H4 (cell line): ENCODE measurements around the gene VPS37C. TPM values are rescaled to one million over a fixed set of nuclear protein-coding genes. Genes with fewer than 3 reads are reported as not detected.
"Not testable (repeated sequence)": the region's sequence is repeated elsewhere in the genome, so short reads cannot be mapped to it uniquely, and the experiment has no call there.

ENCODE experiments used
- DNase-seq: peaks from one replicate; pipeline ENCODE4 v3.0.0-alpha.2; 2015; ENCODE audit warnings: low spot score
- total RNA-seq: library from RNA; depleted of rRNA; stranded (reverse); fragments of >200 nt; shearing (Covaris generic); gene quantifications from 2 replicates; pipeline ENCODE4 v1.2.3, GENCODE V29; 2014; rRNA removed

The VPS37C gene
- 4.6 and 9.4 TPM in 2 replicates for total RNA-seq

GRCh38 chr11:61161190-61162091, at the start of gene VPS37C:
Gene VPS37C, minus strand, starts transcription at chr11:61161426. Its CDS starts 22,597 bp downstream, at chr11:61138829.
- DNase-seq: peak; percentile 77

DNA sequence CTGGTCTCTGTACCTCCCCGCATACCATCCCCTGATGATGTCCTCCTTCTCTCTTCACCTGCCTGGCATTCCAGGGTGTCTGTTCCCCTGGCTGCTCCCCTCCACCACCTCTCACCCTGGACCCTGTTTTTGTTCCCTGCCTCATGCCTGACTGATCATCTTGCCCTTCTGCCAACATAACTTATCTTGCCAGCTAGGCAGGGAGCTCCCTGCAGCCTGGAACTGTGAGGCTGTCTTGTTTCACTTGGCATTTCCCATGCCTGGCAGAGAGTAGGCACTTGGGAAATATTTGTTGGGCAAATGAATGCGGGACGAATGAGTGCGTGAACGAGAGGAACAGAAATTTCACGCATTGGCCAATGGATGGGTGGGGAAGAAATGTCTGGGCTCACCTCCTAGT, 49.4 kb upstream of the VPS37C start:
- DNase-seq: not testable (repeated sequence)

DNA sequence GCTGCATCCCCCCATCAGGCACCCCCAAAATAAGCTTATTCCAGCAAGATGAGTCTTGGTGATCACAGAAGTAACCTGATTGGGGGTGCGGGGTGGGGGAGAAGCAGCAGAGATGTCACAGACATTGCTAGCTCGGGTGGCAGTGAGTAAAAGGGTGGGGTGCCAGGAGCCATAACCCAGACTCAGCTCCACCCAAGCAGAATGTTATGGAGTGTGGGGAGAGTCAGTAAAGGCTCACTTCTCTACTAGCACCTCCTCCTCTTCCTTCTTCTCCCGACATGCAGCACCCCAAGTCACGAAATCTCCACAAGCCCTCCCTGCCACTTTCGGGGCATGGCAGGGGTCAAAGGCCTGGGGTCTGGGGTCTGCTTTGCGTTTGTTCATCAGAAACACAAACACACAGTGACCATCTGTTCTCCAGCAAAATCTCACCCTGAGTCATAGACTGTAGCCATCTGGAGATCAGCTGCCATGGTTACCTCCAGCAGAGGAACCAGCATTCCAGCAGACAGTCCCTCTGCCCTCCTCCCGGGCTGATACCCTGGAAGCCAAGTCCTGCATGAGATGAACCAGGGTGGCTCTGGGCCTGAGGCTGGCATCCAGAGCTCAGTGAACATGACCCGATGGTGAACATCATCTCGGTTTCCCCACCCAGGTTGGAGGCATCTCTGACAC, 46.5 kb upstream of the VPS37C start:
- not testable (repeated sequence) for DNase-seq

GRCh38 chr11:61204502-61205059, 43.4 kb upstream of the VPS37C start:
- not testable (repeated sequence) for DNase-seq

- DNase-seq: not testable (repeated sequence)
Observed at GRCh38 chr11:61203873-61204272, 42.6 kb upstream of the VPS37C start.

DNA sequence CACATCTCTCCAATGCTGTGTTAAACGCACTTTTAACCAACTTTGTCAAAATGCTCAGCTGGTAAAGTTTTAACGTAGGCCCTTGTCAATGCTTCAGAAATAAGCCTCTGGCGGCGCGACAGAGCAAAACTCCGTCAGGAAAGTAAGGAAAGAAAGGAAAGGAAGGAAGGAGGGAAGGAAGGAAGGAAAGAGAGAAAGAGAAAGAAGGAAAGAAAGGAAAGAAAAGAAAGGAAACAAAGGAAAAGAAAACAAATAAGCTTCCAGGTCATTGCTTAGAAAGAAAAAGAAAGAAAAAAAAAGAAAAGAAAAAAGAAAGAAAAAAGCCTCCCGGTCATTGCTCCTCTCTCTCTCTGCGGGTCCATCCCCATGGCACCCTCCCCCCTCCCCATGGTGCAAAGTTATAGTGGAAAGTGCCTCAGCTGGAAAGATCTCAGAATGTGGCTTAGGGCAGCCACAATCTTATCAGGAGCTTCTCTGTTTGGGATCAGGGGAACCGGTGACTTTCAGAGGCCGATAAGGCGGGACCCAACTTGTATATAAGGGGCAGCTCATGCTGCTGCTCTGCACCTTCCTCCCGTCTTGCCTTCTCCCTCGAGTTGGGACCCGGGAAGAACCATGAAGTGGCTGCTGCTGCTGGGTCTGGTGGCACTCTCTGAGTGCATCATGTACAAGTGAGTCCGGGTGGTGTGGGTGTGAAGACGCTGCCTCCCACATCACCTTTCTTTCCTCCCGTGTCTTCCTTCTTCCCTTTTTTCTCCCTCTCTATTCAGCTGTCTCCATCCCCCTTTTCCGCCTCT, 41.9 kb upstream of the VPS37C start, which contains the start of gene PGA3:
Gene PGA3 (plus strand): TSS at position 566 of the 797 bp plus-strand sequence. CDS start 50 bp downstream, at position 616.
- DNase-seq: not testable (repeated sequence)

DNA sequence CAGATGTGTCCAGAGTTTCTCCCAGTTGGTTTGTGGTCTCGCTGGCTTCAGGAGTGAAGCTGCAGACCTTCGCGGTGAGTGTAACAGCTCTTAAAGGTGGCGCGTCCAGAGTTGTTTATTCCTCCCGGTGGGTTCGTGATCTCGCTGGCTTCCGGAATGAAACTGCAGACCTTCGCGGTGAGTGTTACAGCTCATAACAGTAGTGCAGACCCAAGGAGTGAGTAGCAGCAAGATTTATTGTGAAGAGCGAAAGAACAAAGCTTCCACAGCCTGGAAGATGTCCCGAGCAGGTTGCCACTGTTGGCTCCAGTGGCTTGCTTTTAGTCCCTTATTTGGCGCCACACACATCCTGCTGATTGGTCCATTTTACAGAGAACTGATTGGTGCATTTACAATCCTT, 40.2 kb upstream of the VPS37C start:
- DNase-seq: no peak

DNA sequence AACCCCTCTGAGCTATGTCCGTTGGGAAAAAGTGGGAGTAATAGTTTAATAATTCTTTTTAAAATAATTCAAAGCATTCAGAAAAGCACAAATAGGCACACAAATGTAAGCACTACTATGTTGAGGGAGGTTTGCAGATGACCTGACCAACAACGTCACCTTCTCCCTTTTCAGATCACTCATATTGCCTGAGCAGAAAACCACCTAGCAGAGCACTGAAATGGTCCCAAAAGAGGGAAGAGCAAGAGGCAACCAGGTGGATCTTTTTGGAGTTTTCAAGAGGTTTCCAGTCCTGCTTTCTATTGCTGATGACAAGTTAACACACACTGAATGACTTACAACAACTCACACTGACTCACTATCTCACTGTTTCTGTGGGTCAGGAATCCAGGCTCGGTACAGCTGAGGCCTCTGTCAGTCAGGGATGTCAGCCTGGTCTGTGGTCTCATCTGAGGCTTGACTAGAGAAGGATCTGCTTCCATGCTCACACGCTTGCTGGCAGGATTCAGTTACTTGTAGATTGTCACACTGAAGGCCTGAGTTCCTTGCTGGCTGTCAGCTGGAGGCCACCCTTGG, 37.8 kb upstream of the VPS37C start:
- DNase-seq: no peak

GRCh38 chr11:61198361-61198760, 37.1 kb upstream of the VPS37C start:
- DNase-seq: no peak

DNA sequence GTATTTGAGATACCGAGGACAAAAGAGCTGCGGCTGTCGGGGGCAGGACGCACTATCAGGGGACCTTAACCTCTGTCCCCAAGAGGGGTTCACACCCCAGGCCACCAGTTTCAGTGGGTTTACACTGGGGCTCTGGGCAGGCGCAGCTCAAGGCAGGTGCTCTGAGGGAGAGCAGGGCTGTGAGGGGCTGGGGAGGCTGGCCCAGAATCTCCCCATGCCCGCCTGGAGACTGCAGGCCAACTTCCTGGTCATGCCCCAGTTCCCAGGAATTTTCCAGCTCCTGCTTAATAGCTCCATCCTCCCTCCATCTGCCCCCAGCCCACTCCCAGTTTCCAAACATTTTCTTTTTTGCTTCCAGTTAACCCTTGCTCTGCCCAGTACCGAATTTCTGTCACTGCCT, 34.5 kb upstream of the VPS37C start:
- DNase-seq: no peak

- DNase-seq: no peak
Observed at GRCh38 chr11:61194981-61195695, 33.9 kb upstream of the VPS37C start.

DNA sequence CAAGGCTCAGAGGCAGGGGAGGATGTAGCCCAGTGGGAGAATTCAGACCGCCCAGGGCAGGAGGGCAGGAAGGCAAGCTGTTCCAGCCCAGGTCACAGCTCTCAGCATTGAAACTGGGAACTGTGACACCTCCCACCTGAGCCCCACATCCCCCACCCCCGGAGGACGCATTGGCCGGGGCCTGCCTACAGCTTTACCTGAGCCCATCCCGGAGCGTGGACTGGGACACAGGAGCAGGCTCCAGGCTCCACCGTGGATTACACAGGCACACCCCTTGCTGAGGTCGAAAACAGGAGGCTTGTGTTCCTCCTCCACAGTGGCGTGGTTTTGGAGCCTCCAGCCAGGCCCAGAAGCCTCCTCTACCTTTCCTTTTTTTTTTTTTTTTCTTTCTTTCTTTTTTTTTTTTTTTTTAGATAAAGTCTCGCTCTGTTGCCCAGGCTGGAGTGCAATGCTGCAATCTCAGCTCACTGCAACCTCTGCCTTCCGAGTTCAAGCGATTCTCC, 33.0 kb upstream of the VPS37C start:
- DNase-seq: no peak

- no peak for DNase-seq
Observed at GRCh38 chr11:61193596-61193995, 32.4 kb upstream of the VPS37C start.

DNA sequence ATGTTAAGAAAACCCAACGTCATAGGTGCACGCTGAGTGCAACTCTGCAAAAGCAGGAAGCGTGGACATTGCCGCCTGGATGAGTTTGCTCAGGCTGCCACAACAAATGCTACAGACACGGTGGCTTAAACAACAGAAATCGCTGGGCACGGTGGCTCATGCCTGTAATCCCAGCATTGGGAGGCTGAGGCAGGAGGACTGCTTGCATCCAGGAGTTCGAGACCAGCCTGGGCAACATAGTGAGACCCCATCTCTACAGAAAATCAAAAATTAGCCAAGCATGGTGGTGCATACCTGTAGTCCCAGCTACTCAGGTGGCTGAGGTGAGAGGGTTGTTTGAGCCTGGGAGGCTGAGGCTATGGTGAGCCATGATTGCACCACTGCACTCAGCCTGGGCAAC, 28.7 kb upstream of the VPS37C start:
- no peak for DNase-seq

- DNase-seq: peak; percentile 71
Observed at GRCh38 chr11:61187505-61188130, 26.4 kb upstream of the VPS37C start.

DNA sequence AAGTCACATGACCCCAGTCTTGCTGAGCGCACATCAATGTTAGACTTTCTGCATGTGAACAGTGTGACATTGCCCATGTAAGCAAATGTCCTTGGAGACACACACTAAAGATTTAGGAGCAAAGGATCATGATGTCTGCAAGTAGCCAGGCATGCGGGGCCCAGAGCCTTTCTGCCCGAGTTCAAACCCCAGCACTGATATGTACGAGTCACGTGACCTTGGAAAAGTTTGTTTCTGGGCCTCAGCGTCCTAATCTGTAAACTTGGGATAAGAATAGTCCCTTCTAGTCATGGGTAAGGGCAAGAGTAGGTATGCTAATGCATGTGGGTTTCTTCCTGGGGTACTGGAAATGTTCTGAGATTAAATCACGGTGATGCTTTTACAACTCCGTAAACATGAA, 25.3 kb upstream of the VPS37C start:
- no peak for DNase-seq

DNA sequence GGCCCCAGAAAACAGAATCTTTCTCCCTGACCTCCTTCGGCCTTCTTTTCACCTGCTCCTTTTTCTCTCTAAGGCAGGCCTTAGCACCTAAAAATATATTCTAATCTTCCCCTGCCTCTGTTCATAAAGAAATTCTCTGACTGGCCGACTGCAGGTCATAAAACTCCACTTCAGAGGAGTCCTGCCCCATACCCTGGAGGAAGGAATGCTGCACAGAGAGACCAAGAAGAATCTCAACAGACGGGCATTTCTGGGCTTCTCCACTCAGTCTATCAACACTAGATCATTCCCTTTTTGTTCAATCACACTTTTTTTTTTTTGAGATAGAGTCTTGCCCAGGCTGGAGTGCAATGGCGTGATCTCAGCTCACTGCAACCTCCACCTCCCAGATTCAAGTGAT, 22.4 kb upstream of the VPS37C start:
- DNase-seq: no peak

DNA sequence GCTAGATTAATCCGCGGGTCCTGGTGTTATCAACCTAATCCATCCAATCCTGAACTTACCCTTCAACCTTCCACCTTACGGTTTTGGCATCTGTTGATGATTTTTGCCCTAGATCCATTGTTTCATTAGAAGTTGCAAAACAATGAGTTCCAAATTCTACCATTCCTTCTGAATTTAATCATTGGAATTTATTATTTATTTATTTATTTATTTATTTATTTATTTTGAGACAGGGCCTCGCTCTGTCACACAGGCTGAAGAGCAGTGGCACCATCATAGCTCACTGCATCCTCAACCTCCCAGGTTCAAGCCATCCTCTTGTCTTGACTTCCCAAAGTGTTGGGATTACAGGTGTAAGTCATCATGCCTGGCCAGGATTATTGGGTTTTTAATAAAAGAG, 20.3 kb upstream of the VPS37C start:
- DNase-seq: no peak

DNA sequence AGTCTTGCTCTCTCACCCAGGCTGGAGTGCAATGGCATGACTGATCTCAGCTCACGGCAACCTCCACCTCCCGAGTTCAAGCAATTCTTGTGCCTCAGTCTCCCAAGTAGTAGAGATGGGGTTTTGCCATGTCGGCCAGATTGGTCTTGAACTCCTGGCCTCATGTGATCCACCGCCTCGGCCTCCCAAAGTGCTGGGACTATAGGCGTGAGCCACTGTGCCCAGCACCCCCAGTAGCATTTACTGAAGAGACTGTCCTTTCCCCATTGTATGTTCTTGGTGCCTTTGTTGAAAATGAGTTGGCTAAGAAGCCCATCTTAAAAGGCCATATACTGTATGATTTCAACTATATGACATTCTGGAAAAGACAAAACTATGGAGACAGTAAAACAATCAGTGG, 19.0 kb upstream of the VPS37C start:
- DNase-seq: not testable (repeated sequence)

DNA sequence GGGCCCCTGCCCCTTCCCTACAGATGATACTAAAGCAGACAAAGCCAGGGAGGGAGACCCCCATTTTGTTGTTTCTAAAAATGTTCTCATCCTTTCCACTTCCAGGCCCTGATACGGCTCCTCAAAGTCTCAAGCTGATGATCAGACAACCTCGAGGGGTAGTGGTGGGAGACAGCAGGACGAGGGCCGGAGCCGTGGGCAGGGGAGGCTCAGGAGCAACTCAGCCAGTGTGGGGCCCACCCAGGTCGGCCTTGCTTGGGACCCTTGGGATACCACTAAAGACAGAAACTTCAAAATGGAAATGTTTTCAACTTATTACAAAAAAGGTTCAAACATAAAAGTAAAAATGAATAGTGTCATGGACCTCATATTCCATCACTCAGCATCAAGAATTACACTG, 15.2 kb upstream of the VPS37C start:
- DNase-seq: no peak
